ENCODE measurements around the gene SDHAF3. TPM values are rescaled to one million over a fixed set of nuclear protein-coding genes. Genes with fewer than 3 reads are reported as not detected.
"Not testable (repeated sequence)": the region's sequence is repeated elsewhere in the genome, so short reads cannot be mapped to it uniquely, and the experiment has no call there.

Gene SDHAF3
- 41.3 TPM for polyA plus RNA-seq (ENCODE audit: insufficient read length)
- long read RNA-seq, donor 1, transcript SDHAF3-202 (2 exons, 2,060 nt): major isoform, 38 of 55 reads
- long read RNA-seq, donor 1, partial matches to known transcripts: 8 of 55 reads
- long read RNA-seq, donor 1, other reads (novel, unspliced or antisense): 9 of 55 reads
- long read RNA-seq, donor 2, transcript SDHAF3-202 (2 exons, 2,060 nt): major isoform, 30 of 35 reads
- long read RNA-seq, donor 2, partial matches to known transcripts: 0 of 35 reads
- long read RNA-seq, donor 2, other reads (novel, unspliced or antisense): 5 of 35 reads
- long read RNA-seq, donor 3, transcript SDHAF3-202 (2 exons, 2,060 nt): major isoform, 26 of 27 reads
- long read RNA-seq, donor 3, partial matches to known transcripts: 0 of 27 reads
- long read RNA-seq, donor 3, other reads (novel, unspliced or antisense): 0 of 27 reads
- long read RNA-seq, donor 4, partial matches to known transcripts: 0 of 4 reads
- long read RNA-seq, donor 4, other reads (novel, unspliced or antisense): 0 of 4 reads
- long read RNA-seq, donor 5, transcript SDHAF3-202 (2 exons, 2,060 nt): major isoform, 74 of 86 reads
- long read RNA-seq, donor 5, partial matches to known transcripts: 0 of 86 reads
- long read RNA-seq, donor 5, other reads (novel, unspliced or antisense): 11 of 86 reads
- long read RNA-seq, donor 6, transcript SDHAF3-202 (2 exons, 2,060 nt): major isoform, 34 of 35 reads
- long read RNA-seq, donor 6, partial matches to known transcripts: 0 of 35 reads
- long read RNA-seq, donor 6, other reads (novel, unspliced or antisense): 0 of 35 reads
- long read RNA-seq, donor 7, transcript SDHAF3-202 (2 exons, 2,060 nt): major isoform, 48 of 58 reads
- long read RNA-seq, donor 7, partial matches to known transcripts: 0 of 58 reads
- long read RNA-seq, donor 7, other reads (novel, unspliced or antisense): 9 of 58 reads
- long read RNA-seq, donor 8, transcript SDHAF3-202 (2 exons, 2,060 nt): major isoform, 11 of 11 reads
- long read RNA-seq, donor 8, partial matches to known transcripts: 0 of 11 reads
- long read RNA-seq, donor 8, other reads (novel, unspliced or antisense): 0 of 11 reads

- DNase-seq: peak; percentile 97
Measured at GRCh38 chr7:97117372-97118188, at the start of gene SDHAF3. Gene SDHAF3 (plus strand): TSS chr7:97117698. CDS start chr7:97117724, 26 bp downstream.

GRCh38 chr7:97072025-97072424 is 45.5 kb upstream of the SDHAF3 start:
- not testable (repeated sequence) for DNase-seq

- DNase-seq: no peak
Measured at GRCh38 chr7:97075928-97076327, 41.6 kb upstream of the SDHAF3 start.

- no peak for DNase-seq
Measured at GRCh38 chr7:97078023-97078969, 39.2 kb upstream of the SDHAF3 start.

GRCh38 chr7:97079300-97079699 is 38.2 kb upstream of the SDHAF3 start:
- no peak for DNase-seq

GRCh38 chr7:97081521-97082300 is 35.8 kb upstream of the SDHAF3 start:
- DNase-seq: no peak

GRCh38 chr7:97088364-97088763 is 29.1 kb upstream of the SDHAF3 start:
- DNase-seq: no peak

GRCh38 chr7:97089771-97090170 is 27.7 kb upstream of the SDHAF3 start:
- no peak for DNase-seq

- DNase-seq: no peak
Measured at GRCh38 chr7:97090761-97091353, 26.6 kb upstream of the SDHAF3 start.

GRCh38 chr7:97094284-97094930 is 23.1 kb upstream of the SDHAF3 start:
- no peak for DNase-seq

GRCh38 chr7:97096037-97096436 is 21.5 kb upstream of the SDHAF3 start:
- DNase-seq: no peak

GRCh38 chr7:97096661-97097060 is 20.8 kb upstream of the SDHAF3 start:
- DNase-seq: no peak

- peak; percentile 80 for DNase-seq
Measured at GRCh38 chr7:97104719-97105238, 12.7 kb upstream of the SDHAF3 start.

- no peak for DNase-seq
Measured at GRCh38 chr7:97107192-97107800, 10.2 kb upstream of the SDHAF3 start.

- DNase-seq: no peak
Measured at GRCh38 chr7:97116308-97116707, 1.2 kb upstream of the SDHAF3 start.

- no peak for DNase-seq
Measured at GRCh38 chr7:97117035-97117371, 495 bp upstream of the SDHAF3 start.

- peak; percentile 18 for DNase-seq
Measured at GRCh38 chr7:97118306-97118917, 914 bp downstream of the SDHAF3 start.

GRCh38 chr7:97119747-97120146 is 2.2 kb downstream of the SDHAF3 start:
- DNase-seq: no peak
